Measurements from ENCODE around the gene FBXO5.

FBXO5 gene

DNA sequence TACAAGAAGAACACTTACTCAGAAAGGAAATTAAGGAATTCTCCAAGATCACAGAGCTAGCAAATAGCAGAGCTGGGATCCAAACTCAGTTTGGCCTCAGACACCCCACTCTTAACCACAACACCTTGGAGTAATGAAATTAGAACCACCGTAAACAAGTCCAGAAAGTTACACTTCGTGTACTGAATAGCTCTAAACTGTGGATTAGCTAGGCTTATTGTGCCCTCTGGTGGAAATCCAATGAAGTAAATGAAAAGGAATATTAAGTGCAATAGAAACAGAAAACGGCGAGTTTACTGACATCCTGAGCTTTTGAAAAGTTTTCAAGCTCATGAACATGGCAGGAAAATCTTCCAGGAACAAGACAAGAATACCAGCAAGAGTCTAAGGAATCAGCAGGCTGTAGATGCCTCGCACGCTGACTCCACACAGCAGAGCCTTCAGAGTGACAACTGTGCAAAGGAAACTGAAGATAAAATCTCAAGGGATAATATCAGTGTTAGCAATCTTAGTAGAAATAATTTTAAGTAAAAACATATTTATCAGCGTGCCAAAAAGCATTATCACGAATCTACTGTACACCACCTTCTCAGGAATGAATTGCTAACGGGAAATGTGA is 34.6 kb downstream of the FBXO5 start:
- DNase-seq = peak; percentile 64

DNA sequence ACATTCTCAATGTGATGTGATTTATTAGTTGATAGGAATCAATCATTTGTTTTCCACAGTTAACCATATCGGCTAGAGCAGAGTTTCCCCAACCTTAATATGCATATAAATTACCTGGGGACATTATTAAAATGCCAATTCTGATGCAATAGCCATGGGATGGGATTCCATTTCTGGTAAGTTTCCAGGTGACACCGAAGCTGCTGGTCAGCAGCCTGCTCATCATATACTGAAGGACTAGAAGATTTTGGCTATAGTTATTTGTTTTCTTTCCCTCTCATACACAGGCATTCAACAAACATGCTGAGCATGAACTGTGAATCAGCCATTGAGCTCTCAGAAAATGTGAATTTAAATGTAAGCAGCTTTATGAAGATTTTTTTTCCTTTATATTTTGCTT is 35.8 kb downstream of the FBXO5 start:
- no peak for DNase-seq

DNA sequence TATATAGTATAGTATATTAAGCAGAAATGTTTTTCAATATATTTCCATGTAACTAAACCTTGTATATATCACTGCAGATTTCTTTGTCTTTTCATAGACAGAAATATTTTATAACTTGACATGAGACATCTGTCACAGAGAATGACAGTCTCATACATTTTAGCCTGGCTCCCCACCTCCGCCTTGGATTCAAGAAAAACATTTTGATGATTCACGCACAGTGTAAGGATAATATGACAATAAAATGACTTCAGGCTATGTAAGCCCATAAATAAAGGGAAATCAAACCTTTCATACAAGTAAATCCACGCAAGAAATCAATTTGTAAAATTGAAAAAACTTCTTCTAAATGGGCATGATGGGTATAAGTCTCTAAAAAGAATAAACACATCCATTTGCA is 36.4 kb downstream of the FBXO5 start:
- DNase-seq = no peak

DNA sequence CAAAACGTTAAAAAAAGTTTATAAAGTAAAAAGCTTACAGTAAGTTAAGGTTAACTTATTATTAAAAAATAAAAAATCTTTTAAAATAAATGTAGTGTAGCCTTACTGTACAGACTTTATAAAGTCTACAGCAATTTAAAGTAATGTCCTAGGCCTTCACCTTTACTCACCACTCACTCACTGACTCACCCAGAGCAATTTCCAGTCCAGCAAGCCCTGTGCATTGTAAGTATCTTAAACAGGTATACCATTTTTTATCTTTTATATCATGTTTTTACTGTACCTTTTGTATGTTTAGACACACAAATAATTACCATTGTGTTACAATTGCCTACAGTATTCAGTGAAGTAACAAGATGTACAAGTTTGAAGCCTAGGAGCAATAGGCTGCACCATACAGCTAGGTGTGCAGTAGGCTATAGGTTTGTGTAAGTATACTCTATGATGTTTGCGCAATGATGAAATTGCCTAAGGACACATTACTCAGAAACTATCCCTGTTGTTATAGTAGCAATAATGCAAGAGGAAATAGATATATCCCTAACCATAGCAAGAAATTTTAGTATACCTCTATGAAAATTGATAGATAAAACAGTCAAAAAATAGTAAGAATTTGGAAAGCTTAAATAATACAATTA is 39.5 kb downstream of the FBXO5 start:
- no peak for DNase-seq

DNA sequence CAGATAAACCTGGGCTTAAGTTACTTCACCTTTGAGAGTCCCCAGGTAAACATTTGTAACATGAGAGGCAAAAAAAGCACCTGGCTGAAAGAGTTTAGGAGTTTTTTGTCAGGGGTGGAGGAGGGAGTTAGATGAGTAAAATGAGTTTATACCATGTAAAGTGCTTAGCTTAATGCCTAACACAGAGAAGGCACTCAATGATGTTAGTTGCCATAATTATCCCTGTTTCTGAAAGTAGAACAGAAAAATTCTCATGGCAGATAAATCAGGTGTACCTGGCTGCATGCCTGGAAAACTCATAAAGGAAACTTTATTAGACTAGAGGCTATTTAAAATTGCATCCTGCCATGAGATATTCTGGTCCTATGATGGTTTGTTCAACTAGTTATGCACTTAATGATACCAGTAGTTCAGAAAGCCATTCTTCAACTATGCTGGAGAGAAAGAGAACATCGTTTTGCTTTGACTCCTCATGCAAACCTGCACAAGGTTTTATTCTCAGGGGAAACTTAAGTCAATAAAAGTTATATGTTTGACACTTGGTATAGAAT is 40.4 kb downstream of the FBXO5 start:
- peak; percentile 45 for DNase-seq

DNA sequence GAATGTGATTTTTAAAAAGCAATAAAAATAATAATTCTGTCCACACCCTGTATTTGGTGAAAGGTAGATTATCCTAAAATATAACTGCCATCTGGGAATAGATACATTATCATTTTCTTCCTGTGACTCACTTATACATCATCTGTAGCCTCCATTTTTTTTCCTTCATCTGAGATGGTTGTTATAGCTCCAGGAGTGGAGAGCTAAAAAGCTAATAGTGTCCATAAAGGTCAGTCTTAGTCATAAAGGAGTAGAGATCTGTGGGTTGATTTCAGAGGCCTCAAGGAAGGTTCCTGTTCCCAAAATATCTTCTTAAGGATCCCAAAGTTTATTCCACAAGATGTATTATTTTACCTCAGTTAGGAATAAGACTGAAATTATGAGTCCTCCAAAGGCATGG is 41.1 kb downstream of the FBXO5 start:
- no peak for DNase-seq

DNA sequence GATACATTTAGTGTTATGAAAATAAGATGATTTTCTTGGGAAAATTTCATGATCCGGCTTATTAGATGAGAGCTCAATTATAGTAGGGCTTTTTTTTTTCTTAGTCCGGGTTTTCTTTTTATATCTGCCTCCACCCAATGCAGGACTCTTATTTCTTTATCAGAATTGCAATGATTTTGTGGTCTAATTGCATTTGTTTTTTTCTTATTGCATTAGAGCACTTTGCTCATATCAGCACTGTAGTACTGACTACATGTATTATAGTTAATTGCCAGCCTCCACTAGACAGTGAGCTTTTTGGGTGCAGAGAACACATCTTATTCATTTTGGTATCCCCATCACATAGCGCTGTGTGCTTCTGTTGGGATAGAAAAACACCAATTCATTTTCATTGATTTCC is 50.0 kb downstream of the FBXO5 start:
- DNase-seq = no peak

DNA sequence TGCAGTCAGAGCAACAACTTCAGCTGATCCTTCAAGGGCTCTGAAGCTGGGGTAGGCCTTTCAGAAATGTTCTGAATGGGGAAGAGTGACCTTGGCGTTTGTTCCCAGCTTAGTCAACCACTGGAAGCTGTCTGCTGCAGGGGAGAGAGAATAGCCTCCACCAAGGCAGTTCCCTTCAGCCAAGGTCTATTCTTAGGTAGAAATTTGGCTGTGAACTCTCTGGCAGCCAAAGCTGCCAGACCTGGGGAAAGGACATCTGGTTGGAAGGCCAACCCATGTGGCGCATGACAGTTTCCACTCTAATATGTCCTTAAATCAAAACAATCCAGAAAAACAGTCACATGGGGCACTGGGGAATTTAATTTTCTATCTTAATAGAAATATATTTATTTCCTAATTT is 60.1 kb downstream of the FBXO5 start:
- no peak for DNase-seq

Measured in NCI-H1105 treated with DMSO at 0.1 percent for 48 hours (cell line).